ENCODE data around the gene APLP2. TPM values are rescaled to one million over a fixed set of nuclear protein-coding genes. Genes with fewer than 3 reads are reported as not detected.

Gene APLP2
- total and polyA plus RNA-seq, 2 of the 13 experiments (the other 11 are each of a cell fraction or from before 2014, with no cell fraction given): 315 to 594 TPM

GRCh38 chr11:130181295-130182272, 111.9 kb downstream of the APLP2 start (continued):
- TF ChIP-seq, protein P1, sequence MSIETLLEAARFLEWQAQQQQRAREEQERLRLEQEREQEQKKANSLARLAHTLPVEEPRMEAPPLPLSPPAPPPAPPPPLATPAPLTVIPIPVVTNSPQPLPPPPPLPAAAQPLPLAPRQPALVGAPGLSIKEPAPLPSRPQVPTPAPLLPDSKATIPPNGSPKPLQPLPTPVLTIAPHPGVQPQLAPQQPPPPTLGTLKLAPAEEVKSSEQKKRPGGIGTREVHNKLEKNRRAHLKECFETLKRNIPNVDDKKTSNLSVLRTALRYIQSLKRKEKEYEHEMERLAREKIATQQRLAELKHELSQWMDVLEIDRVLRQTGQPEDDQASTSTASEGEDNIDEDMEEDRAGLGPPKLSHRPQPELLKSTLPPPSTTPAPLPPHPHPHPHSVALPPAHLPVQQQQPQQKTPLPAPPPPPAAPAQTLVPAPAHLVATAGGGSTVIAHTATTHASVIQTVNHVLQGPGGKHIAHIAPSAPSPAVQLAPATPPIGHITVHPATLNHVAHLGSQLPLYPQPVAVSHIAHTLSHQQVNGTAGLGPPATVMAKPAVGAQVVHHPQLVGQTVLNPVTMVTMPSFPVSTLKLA (IDR thresholded peaks at IDR 0.05): no peak
- TF ChIP-seq ZNF331 (CRISPR knock-in tag; IDR thresholded peaks at IDR 0.05) (0 out of 2 replicates have a peak, but pooled peaks have one; percentile 38), ZNF333 (CRISPR knock-in tag; IDR thresholded peaks at IDR 0.05; ENCODE audit: borderline replicate concordance) (no peak), MXI1 (IDR thresholded peaks at IDR 0.05; ENCODE audit: borderline replicate concordance, low read depth, low read length) (peak; percentile 22; the same call in 1 of the 3 replicates), FOSL2 (CRISPR knock-in tag; IDR thresholded peaks at IDR 0.05) (peak; percentile 86), RNF219 (CRISPR knock-in tag; IDR thresholded peaks at IDR 0.05) (no peak), PLSCR1 (CRISPR knock-in tag; IDR thresholded peaks at IDR 0.05; ENCODE audit: borderline replicate concordance) (no peak), SOX5 (CRISPR knock-in tag; IDR thresholded peaks at IDR 0.05; ENCODE audit: borderline replicate concordance) (peak; percentile 88), UBTF (CRISPR knock-in tag; IDR thresholded peaks at IDR 0.05) (no peak; the same call in 1 of the 2 replicates), PRPF4 (IDR thresholded peaks at IDR 0.05; ENCODE audit: low read depth, low read length, poor library complexity, severe bottlenecking) (no peak), MYC (CRISPR knock-in tag; IDR thresholded peaks at IDR 0.05; ENCODE audit: borderline replicate concordance) (peak; percentile 58; the same call in 1 of the 2 replicates), ZBTB42 (CRISPR knock-in tag; IDR thresholded peaks at IDR 0.05) (no peak), GMEB1 (CRISPR knock-in tag; IDR thresholded peaks at IDR 0.05; ENCODE audit: borderline replicate concordance) (no peak; the same call in 1 of the 2 replicates), MIER3 (CRISPR knock-in tag; IDR thresholded peaks at IDR 0.05; ENCODE audit: borderline replicate concordance) (peak; percentile 60; the same call in 1 of the 2 replicates)
- TF ChIP-seq, protein P2, sequence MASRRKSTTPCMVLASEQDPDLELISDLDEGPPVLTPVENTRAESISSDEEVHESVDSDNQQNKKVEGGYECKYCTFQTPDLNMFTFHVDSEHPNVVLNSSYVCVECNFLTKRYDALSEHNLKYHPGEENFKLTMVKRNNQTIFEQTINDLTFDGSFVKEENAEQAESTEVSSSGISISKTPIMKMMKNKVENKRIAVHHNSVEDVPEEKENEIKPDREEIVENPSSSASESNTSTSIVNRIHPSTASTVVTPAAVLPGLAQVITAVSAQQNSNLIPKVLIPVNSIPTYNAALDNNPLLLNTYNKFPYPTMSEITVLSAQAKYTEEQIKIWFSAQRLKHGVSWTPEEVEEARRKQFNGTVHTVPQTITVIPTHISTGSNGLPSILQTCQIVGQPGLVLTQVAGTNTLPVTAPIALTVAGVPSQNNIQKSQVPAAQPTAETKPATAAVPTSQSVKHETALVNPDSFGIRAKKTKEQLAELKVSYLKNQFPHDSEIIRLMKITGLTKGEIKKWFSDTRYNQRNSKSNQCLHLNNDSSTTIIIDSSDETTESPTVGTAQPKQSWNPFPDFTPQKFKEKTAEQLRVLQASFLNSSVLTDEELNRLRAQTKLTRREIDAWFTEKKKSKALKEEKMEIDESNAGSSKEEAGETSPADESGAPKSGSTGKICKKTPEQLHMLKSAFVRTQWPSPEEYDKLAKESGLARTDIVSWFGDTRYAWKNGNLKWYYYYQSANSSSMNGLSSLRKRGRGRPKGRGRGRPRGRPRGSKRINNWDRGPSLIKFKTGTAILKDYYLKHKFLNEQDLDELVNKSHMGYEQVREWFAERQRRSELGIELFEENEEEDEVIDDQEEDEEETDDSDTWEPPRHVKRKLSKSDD (CRISPR knock-in tag; IDR thresholded peaks at IDR 0.05; ENCODE audit: low read depth): peak; percentile 82

All from HepG2 (cell line).